Panc1 (cell line): Measurements from ENCODE around the gene KLHL30.

ENCODE experiments used
- POLR2AphosphoS5 ChIP-seq: IDR thresholded peaks from 2 replicates; pipeline ENCODE4 v1.6.1; 2012; ENCODE audit warnings: mild to moderate bottlenecking, low read depth, low read length, moderate library complexity
- TCF7L2 ChIP-seq: IDR thresholded peaks from 2 replicates; pipeline ENCODE4 v1.6.1; 2011; ENCODE audit warnings: mild to moderate bottlenecking, low read depth, low read length, inconsistent platforms
- TF ChIP-seq, protein P1 (sequence below): fragments of 450-650 bp; IDR thresholded peaks from 2 replicates; pipeline ENCODE4 v1.5.1; 2017; ENCODE audit warnings: mild to moderate bottlenecking
- TF ChIP-seq, protein P2 (sequence below), 2 experiments: IDR thresholded peaks; 2 replicates each; pipeline ENCODE4 v1.6.1; 2011 to 2012; ENCODE audit warnings: low read depth in 2 of 2, control low read depth in 1 of 2, low read length in 1 of 2, mild to moderate bottlenecking in 1 of 2, moderate library complexity in 1 of 2; ENCODE audit not compliant: insufficient read depth in 1 of 2

DNA sequence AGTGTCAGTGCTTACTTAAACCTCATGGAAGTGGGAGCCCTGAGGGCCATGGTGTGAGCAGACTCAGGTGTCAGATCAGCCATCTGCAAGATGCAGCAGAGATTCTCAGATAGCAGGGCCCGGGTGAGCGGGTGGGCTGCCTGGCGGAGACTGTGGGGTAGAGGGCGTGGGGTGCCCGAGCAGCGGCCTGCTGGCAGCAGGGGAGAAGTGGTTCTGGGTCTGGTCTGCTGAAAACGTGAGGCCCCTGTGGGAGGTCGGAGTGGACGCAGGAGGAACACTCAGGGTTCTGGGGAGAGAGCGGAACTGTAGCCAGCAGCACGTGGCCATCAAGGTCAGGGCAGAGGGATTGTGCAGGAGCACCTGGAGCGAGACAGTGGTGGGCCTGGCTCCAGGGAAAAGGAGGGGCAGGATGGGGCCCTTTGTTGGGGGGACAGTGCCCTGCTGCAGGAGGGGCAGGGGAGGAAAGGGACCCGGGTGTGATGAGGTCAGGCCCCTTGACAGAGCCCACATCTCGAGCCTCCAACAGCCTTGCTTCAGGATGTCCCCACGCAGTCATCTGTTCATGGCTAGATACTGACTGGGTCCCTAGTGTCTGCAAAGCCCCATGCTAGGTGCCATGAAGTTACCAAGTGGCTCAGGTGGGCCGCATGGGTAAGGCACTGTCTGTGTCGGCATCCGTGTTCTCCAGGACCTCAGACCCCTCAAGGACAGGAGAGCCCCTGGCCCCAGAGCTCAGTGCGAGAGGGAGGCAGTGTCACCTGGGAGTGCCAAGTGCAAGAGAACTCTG is 41.1 kb upstream of the KLHL30 start:
- TF ChIP-seq, protein P1, sequence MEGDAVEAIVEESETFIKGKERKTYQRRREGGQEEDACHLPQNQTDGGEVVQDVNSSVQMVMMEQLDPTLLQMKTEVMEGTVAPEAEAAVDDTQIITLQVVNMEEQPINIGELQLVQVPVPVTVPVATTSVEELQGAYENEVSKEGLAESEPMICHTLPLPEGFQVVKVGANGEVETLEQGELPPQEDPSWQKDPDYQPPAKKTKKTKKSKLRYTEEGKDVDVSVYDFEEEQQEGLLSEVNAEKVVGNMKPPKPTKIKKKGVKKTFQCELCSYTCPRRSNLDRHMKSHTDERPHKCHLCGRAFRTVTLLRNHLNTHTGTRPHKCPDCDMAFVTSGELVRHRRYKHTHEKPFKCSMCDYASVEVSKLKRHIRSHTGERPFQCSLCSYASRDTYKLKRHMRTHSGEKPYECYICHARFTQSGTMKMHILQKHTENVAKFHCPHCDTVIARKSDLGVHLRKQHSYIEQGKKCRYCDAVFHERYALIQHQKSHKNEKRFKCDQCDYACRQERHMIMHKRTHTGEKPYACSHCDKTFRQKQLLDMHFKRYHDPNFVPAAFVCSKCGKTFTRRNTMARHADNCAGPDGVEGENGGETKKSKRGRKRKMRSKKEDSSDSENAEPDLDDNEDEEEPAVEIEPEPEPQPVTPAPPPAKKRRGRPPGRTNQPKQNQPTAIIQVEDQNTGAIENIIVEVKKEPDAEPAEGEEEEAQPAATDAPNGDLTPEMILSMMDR: no peak
- TF ChIP-seq POLR2AphosphoS5 (no peak), TCF7L2 (no peak)
- TF ChIP-seq, protein P2, sequence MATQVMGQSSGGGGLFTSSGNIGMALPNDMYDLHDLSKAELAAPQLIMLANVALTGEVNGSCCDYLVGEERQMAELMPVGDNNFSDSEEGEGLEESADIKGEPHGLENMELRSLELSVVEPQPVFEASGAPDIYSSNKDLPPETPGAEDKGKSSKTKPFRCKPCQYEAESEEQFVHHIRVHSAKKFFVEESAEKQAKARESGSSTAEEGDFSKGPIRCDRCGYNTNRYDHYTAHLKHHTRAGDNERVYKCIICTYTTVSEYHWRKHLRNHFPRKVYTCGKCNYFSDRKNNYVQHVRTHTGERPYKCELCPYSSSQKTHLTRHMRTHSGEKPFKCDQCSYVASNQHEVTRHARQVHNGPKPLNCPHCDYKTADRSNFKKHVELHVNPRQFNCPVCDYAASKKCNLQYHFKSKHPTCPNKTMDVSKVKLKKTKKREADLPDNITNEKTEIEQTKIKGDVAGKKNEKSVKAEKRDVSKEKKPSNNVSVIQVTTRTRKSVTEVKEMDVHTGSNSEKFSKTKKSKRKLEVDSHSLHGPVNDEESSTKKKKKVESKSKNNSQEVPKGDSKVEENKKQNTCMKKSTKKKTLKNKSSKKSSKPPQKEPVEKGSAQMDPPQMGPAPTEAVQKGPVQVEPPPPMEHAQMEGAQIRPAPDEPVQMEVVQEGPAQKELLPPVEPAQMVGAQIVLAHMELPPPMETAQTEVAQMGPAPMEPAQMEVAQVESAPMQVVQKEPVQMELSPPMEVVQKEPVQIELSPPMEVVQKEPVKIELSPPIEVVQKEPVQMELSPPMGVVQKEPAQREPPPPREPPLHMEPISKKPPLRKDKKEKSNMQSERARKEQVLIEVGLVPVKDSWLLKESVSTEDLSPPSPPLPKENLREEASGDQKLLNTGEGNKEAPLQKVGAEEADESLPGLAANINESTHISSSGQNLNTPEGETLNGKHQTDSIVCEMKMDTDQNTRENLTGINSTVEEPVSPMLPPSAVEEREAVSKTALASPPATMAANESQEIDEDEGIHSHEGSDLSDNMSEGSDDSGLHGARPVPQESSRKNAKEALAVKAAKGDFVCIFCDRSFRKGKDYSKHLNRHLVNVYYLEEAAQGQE (IDR thresholded peaks at IDR 0.05; ENCODE audit: insufficient read depth in 1 of 2, low read depth in 2 of 2, low read length in 1 of 2): no peak
